CD4-positive, alpha-beta T cell treated with Interleukin-17A for 1 hour (primary cell): ENCODE measurements around the gene TBL1XR1.

Experiments
- DNase-seq: peaks from one replicate; pipeline ENCODE4 v3.0.0-alpha.2; 2020

Gene TBL1XR1

GRCh38 chr3:177197041-177197726 lies at the start of gene TBL1XR1:
Gene TBL1XR1, minus strand, starts transcription at chr3:177197482. Its CDS starts 132,505 bp downstream, at chr3:177064977.
- peak; percentile 93 for DNase-seq

GRCh38 chr3:177245250-177245649 lies 48.0 kb upstream of the TBL1XR1 start:
- no peak for DNase-seq

DNA sequence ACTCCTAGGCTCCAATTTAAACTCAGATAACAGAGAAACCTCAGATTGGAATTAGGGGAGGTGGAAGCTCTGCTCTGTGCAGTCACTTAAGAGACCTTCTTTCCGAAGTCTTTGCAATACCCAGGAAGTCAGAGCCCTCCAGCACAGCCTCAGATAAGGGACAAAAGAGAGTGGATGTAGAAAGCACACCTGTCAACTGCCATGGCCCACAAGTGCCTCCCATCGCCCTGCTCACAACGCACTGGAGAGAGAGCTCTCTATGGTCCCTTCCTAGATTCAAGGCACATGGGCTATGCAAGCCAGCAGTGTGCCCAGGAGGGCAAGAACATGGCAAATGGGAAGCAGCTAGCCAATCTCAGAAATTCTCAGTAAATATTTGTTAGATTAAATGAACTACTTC lies 47.3 kb upstream of the TBL1XR1 start:
- DNase-seq, result no peak

DNA sequence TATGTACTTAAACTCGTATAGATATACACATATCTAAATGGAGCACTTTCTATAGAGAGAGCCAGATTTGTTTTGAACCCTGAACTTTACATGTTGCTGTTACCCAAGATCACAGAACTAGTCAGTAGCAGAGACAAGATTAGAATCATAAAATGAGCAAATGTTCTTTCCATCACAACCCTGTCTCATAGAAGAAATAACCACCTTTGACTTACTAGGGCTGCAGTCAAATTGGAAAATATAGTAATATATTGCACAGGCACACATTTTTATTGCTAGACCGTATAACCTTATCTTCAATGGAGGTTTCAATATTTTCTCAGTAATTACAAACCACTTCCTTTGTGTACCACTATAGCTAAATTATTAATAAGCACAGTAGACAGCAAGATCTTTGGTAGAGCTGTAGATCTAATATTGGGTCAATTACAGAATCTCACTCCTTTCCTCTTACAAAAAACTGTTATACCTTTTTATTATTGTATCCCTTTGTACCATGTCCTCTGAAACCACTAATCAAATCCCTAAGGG lies 41.5 kb upstream of the TBL1XR1 start:
- no peak for DNase-seq

GRCh38 chr3:177237206-177237605 lies 39.9 kb upstream of the TBL1XR1 start:
- no peak for DNase-seq

DNA sequence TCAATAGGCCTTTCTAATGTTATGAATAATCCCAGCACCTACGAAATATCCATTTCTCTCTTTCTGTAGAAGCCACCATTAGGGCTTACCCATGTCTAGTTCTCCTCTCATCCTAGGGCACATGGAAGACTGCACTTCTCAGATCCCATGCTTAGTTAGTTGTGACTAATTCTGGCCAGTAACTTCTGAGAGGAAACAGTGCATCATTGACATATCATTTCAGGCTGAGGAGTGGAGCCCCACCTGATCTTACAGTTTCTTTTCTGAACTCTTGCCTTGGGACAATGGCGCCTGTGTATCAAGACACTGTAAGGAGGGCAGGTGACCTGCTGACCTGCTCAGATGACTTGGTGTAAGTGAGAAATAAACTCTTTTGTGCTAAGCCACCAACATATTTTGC lies 39.4 kb upstream of the TBL1XR1 start:
- no peak for DNase-seq

GRCh38 chr3:177234121-177234520 lies 36.8 kb upstream of the TBL1XR1 start:
- DNase-seq, result no peak

GRCh38 chr3:177231242-177231641 lies 34.0 kb upstream of the TBL1XR1 start:
- no peak for DNase-seq

DNA sequence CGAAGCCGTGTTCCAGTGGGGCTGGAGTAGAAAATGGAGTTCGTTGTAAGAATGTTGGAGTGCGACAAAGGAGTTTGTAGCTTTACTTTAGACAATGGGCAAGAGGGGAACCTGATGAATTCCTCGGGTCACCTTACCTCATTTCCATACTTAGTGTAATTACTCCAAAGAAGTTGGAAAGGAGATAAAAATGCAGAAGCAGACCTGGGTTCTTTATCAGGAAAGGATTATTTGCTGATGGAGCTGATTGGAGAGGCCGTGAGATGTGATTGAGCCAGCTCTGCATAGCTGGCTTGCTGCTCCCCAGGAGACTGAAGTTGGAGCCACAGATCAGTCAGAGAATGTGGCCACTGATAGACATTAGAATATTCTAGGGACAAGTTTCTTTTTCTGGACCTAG lies 33.4 kb upstream of the TBL1XR1 start:
- no peak for DNase-seq

- no peak for DNase-seq
These were observed 32.5 kb upstream of the TBL1XR1 start for GRCh38 chr3:177229791-177230190.

DNA sequence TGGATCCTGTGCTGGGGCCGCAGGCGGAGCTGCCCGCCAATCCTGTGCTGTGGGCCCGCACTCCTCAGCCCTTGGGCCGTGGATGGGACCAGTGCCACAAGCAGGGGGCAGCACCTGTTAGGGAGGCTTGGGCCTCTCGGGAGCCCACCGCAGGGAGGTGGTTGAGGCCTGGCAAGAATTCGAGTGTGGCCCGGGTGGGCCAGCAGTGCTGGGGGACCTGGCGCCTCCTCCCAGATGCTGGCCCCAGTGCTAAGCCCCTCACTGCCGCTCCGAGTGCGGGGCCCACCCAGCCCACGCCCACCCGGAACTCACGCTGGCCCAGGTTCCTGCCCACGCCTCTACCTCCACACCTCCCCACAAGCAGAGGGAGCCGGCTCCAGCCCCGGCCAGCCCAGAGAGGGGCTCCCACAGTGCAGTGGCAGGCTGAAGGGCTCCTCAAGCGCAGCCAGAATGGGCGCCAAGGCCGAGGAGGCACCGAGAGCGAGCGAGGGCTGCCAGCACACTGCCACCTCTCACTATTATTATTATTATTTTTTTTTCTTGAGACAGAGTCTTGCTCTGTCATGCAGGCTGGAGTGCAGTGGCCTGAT lies 31.4 kb upstream of the TBL1XR1 start:
- DNase-seq, result no peak

GRCh38 chr3:177224414-177224813 lies 27.1 kb upstream of the TBL1XR1 start:
- DNase-seq, result no peak

DNA sequence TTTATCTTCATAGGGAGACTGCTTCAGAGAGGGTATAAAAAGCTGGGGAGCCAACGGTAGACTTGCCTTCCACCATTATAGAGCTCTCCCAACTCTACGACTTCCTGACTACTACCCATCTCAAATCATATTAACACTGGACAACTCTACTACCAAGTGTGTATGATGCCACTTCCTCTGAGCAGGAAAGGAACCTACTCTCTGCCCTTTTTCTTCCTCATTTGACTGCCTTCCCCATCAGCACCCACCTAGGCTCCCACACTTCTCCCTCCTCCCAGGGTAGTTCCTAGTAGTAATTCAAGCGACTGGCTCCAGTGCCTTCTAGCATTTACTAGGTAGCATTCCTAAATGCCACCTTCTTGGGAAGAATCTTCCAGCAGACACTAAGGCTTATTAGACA lies 24.5 kb upstream of the TBL1XR1 start:
- DNase-seq, result no peak

DNA sequence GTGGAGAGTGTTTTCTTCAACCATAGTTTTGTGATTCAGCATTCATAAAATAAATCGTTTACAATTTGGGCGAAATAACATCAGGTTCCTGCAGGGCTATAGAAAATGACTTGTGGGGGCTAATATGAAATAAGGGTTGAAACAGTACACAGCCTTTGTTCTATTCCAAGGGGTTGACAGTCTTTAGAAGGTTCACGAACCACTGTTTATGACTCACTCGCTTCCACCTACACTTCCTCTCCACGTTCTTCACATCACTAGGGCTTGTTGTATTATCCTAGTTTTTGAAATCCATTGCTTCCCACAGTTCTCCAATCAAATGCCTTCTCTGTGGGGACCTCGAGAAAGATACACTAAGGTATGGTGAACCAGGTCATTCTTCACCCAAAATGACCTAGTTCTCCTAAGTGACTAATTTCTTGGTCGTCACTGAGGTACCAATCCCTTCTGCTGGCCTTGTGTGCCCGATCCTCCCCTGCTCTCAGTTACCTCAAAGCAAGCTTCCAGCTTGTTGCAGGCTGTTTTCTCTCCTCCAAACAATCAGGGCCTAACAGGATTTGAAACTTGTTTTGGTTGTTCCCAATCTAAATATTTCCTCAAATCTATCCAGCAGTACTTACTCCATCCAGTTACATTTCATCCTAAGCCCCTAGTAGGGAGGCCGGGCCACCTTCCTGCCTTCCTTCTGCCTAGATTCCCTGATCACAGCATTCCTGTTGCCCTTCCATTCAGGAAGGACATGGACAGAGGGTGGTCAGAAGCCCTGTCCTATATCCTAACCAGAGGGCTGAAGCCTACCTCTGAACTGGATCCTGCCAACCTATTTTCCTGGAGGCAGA lies 23.1 kb upstream of the TBL1XR1 start:
- no peak for DNase-seq

- DNase-seq, result no peak
These were observed 16.7 kb upstream of the TBL1XR1 start for GRCh38 chr3:177213801-177214535.

DNA sequence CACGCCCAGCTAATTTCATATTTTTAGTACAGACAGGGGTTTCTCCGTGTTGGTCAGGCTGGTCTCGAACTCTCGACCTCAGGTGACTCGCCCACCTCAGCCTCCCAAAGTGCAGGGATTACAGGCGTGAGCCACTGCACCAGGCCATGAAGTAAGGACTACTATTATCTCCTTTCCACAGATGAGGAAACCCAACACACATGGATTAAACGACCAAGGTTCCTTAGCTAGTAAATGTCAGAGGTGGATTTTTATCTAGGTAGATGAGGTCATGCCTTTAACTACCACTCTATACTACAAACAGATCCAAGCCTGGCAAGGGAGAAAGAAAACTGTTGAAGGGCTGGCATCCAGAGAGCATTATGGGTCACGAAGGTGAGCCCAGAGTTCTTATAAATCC lies 15.5 kb upstream of the TBL1XR1 start:
- DNase-seq, result no peak

- no peak for DNase-seq
These were observed 15.0 kb upstream of the TBL1XR1 start for GRCh38 chr3:177212278-177212610.

DNA sequence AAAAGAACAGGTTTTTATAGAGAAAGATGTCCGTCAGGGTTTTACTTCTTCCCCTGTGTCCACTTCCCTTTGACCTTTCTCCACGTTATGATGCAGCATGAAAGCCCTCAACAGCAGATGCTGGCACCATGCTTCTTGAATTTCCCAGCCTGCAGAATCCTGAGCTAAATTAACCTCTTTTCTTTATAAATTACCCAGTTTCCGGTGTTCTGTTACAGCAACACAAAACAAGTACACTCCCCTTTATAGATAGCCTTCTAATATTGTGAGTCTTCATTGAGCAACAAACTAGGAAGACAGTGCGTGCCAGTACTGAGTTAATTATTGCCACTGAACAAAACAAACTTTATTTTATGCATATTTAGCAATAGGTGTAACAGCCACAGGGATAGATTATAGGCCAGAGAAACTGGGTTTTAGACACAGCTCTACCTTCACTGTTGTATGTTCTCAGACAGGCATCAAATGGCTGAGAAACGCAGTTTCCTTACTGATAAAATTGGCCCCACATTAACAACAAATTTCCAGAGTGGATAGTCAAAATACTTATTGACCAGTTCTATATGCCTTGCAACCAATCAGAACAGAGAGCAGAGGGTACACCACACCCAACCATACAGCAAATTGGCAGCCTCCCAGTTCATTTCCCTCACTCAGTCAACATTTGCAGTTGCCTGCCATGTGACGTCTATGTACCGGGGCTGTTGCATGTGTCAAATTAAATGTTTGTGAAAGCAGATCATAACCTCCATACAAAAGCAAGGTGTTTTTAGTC lies 14.4 kb upstream of the TBL1XR1 start:
- DNase-seq, result no peak

GRCh38 chr3:177210744-177211502 lies 13.6 kb upstream of the TBL1XR1 start:
- no peak for DNase-seq

GRCh38 chr3:177209509-177209908 lies 12.2 kb upstream of the TBL1XR1 start:
- no peak for DNase-seq

DNA sequence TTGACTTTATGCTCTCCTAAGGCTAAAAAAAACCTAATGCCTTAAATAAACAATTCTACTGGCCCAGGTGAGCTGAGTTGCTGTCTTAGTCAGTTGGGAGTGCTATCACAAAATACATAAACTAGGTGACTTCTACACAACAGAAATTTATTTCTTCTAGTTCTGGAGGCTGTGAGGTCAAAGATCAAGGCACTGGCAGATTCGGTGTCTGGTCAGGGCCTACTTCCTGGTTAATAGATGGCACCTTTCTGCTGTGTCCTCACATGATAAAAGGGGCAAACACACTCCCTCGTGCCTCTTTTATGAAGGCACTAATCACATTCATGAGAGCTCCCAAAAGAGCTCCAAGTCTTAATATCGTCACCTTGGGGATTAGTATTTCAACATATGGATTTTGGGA lies 11.5 kb upstream of the TBL1XR1 start:
- no peak for DNase-seq

DNA sequence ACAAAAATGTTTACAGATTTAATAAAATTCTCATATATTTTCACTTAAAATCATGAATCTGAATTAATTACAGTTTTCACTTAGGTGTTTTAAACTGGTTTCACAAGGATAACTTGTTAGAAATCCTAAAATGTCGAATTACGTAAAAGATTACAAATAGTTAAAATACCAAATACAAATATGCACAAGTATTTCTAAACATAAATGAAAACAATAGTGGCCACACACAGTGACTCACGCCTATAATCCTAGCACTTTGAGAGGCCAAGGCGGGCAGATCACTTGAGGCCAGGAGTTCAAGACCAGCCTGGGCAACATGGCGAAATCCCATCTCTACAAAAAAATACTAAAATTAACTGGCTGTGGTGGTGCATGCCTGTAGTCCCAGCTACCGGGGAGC lies 10.9 kb upstream of the TBL1XR1 start:
- DNase-seq, result no peak
